Liver (tissue), 3 donors: ENCODE data around the gene MN1.

ENCODE experiments used
- GABPA ChIP-seq, 2 donors: IDR thresholded peaks in 1 of 2; conservative IDR thresholded peaks in 1 of 2; 2 replicates each; pipeline ENCODE4 v1.6.1; 2016; ENCODE audit warnings: antibody characterized with exemption in 2 of 2, mild to moderate bottlenecking in 1 of 2, moderate library complexity in 1 of 2
- JUND ChIP-seq, 2 donors: IDR thresholded peaks; 2 replicates each; pipeline ENCODE4 v1.6.1; 2016; ENCODE audit warnings: antibody characterized with exemption in 2 of 2
- MAX ChIP-seq: IDR thresholded peaks from 2 replicates; pipeline ENCODE4 v1.6.1; 2016; ENCODE audit warnings: antibody characterized with exemption
- RAD21 ChIP-seq, 2 donors: IDR thresholded peaks; 2 replicates each; pipeline ENCODE4 v1.6.1; 2016; ENCODE audit warnings: antibody characterized with exemption in 2 of 2, mild to moderate bottlenecking in 2 of 2
- TAF1 ChIP-seq: conservative IDR thresholded peaks from 2 replicates; pipeline ENCODE4 v1.6.1; 2016; ENCODE audit warnings: antibody characterized with exemption, mild to moderate bottlenecking
- TF ChIP-seq, protein P1 (sequence below): fragments of 150-350 bp; IDR thresholded peaks from 2 replicates; pipeline ENCODE4 v1.5.1; 2017; ENCODE audit warnings: improper control_type of control experiment, low read depth, low read length; ENCODE audit not compliant: missing input control
- TF ChIP-seq, protein P2 (sequence below): IDR thresholded peaks from 2 replicates; pipeline ENCODE4 v1.6.1; 2016; ENCODE audit warnings: antibody characterized with exemption
- TF ChIP-seq, protein P3 (sequence below): IDR thresholded peaks from 2 replicates; pipeline ENCODE4 v1.6.1; 2016; ENCODE audit warnings: antibody characterized with exemption
- donor health status: healthy.
- donor health status: healthy.

DNA sequence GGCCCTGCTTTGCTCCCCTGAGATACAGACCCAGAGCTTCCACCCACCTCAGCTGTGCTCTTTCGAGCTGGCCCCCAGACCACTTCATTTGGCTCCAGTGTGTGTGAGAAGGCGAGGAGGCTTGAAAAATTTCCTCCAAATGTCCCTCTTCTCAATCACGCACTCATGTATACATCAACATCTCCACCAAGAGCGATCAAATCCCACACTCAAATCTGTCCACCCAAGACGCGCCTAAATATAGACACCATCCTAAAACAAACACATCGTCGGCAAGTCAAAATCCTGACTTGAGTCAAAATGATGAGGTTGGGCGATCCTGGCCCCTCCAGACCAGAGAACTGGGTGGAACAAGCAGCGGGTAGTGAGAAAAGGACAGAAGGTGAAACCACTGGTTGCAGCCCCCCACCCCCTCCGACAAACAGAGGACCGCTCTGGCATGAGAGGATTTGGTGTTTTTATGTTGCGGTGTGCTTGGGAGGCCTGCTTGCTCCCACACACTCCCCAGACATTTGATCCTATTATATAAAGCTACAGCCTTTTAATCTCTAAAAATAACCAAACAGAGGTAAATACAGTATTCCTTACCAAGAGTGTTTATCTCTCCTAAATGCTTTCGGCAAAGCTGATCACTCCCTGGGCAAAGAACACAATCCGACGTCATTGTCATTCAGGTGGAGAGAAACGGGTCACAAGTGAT, 10.2 kb downstream of the MN1 start:
- TF ChIP-seq, protein P1, sequence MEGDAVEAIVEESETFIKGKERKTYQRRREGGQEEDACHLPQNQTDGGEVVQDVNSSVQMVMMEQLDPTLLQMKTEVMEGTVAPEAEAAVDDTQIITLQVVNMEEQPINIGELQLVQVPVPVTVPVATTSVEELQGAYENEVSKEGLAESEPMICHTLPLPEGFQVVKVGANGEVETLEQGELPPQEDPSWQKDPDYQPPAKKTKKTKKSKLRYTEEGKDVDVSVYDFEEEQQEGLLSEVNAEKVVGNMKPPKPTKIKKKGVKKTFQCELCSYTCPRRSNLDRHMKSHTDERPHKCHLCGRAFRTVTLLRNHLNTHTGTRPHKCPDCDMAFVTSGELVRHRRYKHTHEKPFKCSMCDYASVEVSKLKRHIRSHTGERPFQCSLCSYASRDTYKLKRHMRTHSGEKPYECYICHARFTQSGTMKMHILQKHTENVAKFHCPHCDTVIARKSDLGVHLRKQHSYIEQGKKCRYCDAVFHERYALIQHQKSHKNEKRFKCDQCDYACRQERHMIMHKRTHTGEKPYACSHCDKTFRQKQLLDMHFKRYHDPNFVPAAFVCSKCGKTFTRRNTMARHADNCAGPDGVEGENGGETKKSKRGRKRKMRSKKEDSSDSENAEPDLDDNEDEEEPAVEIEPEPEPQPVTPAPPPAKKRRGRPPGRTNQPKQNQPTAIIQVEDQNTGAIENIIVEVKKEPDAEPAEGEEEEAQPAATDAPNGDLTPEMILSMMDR = no peak
- no peak for TF ChIP-seq TAF1
- TF ChIP-seq RAD21 (IDR thresholded peaks at IDR 0.05) = no peak
- no peak for TF ChIP-seq MAX
- TF ChIP-seq, protein P2, sequence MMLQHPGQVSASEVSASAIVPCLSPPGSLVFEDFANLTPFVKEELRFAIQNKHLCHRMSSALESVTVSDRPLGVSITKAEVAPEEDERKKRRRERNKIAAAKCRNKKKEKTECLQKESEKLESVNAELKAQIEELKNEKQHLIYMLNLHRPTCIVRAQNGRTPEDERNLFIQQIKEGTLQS = no peak
- TF ChIP-seq, protein P3, sequence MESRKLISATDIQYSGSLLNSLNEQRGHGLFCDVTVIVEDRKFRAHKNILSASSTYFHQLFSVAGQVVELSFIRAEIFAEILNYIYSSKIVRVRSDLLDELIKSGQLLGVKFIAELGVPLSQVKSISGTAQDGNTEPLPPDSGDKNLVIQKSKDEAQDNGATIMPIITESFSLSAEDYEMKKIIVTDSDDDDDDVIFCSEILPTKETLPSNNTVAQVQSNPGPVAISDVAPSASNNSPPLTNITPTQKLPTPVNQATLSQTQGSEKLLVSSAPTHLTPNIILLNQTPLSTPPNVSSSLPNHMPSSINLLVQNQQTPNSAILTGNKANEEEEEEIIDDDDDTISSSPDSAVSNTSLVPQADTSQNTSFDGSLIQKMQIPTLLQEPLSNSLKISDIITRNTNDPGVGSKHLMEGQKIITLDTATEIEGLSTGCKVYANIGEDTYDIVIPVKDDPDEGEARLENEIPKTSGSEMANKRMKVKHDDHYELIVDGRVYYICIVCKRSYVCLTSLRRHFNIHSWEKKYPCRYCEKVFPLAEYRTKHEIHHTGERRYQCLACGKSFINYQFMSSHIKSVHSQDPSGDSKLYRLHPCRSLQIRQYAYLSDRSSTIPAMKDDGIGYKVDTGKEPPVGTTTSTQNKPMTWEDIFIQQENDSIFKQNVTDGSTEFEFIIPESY = no peak
- TF ChIP-seq GABPA (IDR thresholded peaks at IDR 0.05 in 1 of 2, conservative IDR thresholded peaks at IDR 0.05 in 1 of 2) = no peak
- TF ChIP-seq JUND (IDR thresholded peaks at IDR 0.05) = no peak
